HUES64 (cell line): Measurements from ENCODE around the gene DNAJB9.

Experiments used
- H3K27ac ChIP-seq: 2 replicates; pipeline ENCODE4 v1.7.0; 2013; ENCODE audit warnings: low read depth, low read length, inconsistent platforms
- H3K27me3 ChIP-seq: 2 replicates; pipeline ENCODE4 v1.6.1; 2013; ENCODE audit warnings: mild to moderate bottlenecking, low read length; ENCODE audit not compliant: insufficient read depth
- H3K36me3 ChIP-seq: 2 replicates; pipeline ENCODE4 v1.6.1; 2013; ENCODE audit warnings: mild to moderate bottlenecking, low read length; ENCODE audit not compliant: insufficient read depth
- H3K4me1 ChIP-seq: 2 replicates; pipeline ENCODE4 v1.6.1; 2013; ENCODE audit warnings: mild to moderate bottlenecking, low read length, moderate library complexity; ENCODE audit not compliant: insufficient read depth
- H3K4me3 ChIP-seq: 2 replicates; pipeline ENCODE4 v1.5.1; 2013; ENCODE audit warnings: mild to moderate bottlenecking, low read length, moderate library complexity
- H3K9ac ChIP-seq: 2 replicates; pipeline ENCODE4 v1.6.1; 2013; ENCODE audit warnings: mild to moderate bottlenecking, low read depth, low read length
- H3K9me3 ChIP-seq: 2 replicates; pipeline ENCODE4 v1.6.1; 2013; ENCODE audit warnings: low read depth, low read length; ENCODE audit not compliant: insufficient read depth
- WGBS: fragments of 150-250, 120-280 bp; methylation state at CpG from one replicate; pipeline ENCODE4 v1.1.7; 2013; ENCODE audit warnings: missing lambda C conversion rate; 5-methylcytosine and 5-hydroxymethylcytosine counted together

The DNAJB9 gene

GRCh38 chr7:108589199-108589598, 19.5 kb downstream of the DNAJB9 start:
- Histone ChIP-seq H3K9me3 (no peaks in the 10 kb centered on the region), H3K9ac (no peak overlapping the region), H3K27ac (no peak overlapping the region), H3K27me3 (no peaks in the 10 kb centered on the region), H3K4me1 (peaks cover 11% of the 10 kb centered on the region; the same call in 1 of the 2 replicates), H3K36me3 (no peaks in the 10 kb centered on the region), H3K4me3 (no peak overlapping the region)

DNA sequence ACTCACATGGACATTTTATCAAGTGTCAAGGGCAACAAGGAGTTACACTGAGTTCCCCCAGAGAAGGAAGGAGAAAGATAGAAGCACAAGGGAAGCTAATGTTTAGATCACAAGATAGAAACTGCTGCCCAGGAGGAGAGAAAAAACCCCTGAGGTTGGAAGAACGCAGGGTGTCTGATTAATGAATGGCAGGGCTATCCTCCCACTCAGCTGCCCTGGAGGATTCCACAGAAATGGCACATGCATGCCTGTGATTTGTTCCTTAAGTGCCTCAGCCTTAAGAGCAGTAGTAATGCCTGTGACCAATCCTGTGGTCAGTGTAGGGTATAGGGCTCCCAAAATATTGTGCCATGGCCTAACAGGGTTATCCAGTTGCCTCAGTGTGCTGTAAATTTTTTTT, 20.2 kb downstream of the DNAJB9 start:
- WGBS = 75% methylated on average over 1 of the region's 1 CpG
- no peaks in the 10 kb centered on the region for H3K9me3 ChIP-seq
- H3K27me3 ChIP-seq = no peaks in the 10 kb centered on the region
- no peak overlapping the region for H3K27ac ChIP-seq
- no peak overlapping the region for H3K9ac ChIP-seq
- no peaks in the 10 kb centered on the region for H3K36me3 ChIP-seq
- H3K4me3 ChIP-seq = no peak overlapping the region
- peaks cover 11% of the 10 kb centered on the region; the same call in 1 of the 2 replicates for H3K4me1 ChIP-seq

- Histone ChIP-seq H3K27ac (no peak overlapping the region), H3K9me3 (no peaks in the 10 kb centered on the region), H3K27me3 (no peaks in the 10 kb centered on the region), H3K4me3 (no peak overlapping the region), H3K4me1 (peaks cover 11% of the 10 kb centered on the region; the same call in 1 of the 2 replicates), H3K36me3 (no peaks in the 10 kb centered on the region), H3K9ac (no peak overlapping the region)
- WGBS = 90% methylated on average over 2 of the region's 2 CpGs
Measured at GRCh38 chr7:108590606-108591005, 20.9 kb downstream of the DNAJB9 start.

- Histone ChIP-seq H3K4me1 (peaks cover 11% of the 10 kb centered on the region; the same call in 1 of the 2 replicates), H3K9ac (no peak overlapping the region), H3K4me3 (no peak overlapping the region), H3K27me3 (no peaks in the 10 kb centered on the region), H3K36me3 (no peaks in the 10 kb centered on the region), H3K27ac (no peak overlapping the region), H3K9me3 (no peaks in the 10 kb centered on the region)
- 76% methylated on average over 3 of the region's 3 CpGs for WGBS
Measured at GRCh38 chr7:108592646-108593201, 23.1 kb downstream of the DNAJB9 start.

- no peak overlapping the region for H3K9ac ChIP-seq
- no peaks in the 10 kb centered on the region for H3K36me3 ChIP-seq
- peaks cover 17% of the 10 kb centered on the region for H3K4me1 ChIP-seq
- H3K4me3 ChIP-seq = no peak overlapping the region
- H3K27ac ChIP-seq = no peak overlapping the region
- no peaks in the 10 kb centered on the region for H3K9me3 ChIP-seq
- 96% methylated on average over 4 of the region's 4 CpGs for WGBS
- H3K27me3 ChIP-seq = no peaks in the 10 kb centered on the region
Measured at GRCh38 chr7:108596560-108596959, 26.9 kb downstream of the DNAJB9 start.

DNA sequence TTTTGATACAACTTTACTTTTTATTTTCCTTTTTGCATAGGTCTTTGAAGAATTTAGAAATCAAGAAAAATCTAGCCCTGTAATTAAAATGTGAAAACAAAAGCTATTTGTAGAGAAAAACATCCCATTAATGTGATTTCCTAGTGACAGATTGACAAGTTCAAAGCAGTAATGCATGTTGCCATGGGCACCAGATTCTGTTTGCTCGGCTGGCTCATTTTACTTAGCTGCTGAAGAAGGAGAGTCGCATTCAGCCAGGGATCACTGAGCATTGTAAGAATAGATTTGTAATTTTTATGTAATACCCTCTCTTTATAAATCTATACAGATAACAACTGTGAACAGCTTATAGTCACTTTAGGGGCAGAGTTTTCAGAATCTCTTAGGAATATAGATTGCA, 28.5 kb downstream of the DNAJB9 start:
- Histone ChIP-seq H3K9me3 (no peaks in the 10 kb centered on the region), H3K27ac (no peak overlapping the region), H3K9ac (no peak overlapping the region), H3K4me1 (peaks cover 10% of the 10 kb centered on the region), H3K27me3 (no peaks in the 10 kb centered on the region), H3K36me3 (no peaks in the 10 kb centered on the region), H3K4me3 (no peak overlapping the region)
- 84% methylated on average over 2 of the region's 2 CpGs for whole genome bisulfite sequencing

DNA sequence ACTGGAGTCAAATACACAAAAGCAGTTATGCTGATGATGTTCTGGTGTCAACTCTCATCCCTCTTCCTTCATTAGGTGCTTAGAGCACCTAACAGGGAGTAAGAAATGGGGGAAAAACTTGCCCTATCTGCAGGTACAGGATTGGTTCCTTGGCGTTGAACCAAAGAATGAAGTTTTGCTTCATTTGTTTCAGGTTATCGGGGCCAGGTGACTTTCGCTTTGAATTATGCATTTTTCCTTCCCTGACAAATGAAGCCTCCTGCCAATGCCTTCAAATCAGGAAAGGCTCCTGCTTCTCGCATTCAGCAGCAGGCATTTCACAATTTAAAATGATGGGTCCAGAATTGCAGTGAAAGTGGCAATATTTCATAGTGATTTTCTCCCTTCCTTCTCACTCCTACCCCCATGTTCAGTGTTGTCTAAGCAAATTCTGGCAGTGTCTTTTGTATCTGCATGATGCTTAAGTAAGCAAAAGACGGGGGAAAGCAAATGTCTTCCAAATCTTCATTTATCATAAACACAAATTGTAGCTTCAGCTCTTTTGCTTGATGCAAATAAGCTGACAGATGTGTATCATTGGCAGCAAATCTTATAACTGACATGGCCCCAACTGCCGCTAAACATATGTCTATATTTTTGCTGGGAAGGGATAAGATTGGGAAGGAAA, 29.4 kb downstream of the DNAJB9 start:
- WGBS = 97% methylated on average over 6 of the region's 6 CpGs

DNA sequence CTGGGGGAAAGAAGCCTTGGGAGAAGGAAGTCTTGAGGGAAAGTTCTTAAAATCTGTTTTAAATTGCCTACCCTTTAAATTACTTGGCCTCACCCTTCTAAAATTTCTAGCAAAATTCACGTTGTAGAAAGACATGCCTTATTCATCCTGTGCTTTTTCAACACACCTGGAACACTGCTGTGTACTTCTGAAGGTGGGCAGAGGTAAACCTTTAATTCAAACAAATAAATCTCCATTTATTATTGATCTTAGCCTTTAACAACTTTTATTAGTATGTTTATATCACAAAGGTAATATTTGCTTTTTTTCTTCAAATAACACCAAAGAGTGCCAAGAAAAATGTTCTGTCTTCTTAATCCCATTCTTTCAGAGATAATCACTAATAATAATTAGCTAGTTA, 30.7 kb downstream of the DNAJB9 start:
- Histone ChIP-seq H3K4me1 (peaks cover 12% of the 10 kb centered on the region), H3K9me3 (no peaks in the 10 kb centered on the region), H3K36me3 (no peaks in the 10 kb centered on the region), H3K27me3 (no peaks in the 10 kb centered on the region), H3K4me3 (no peak overlapping the region), H3K27ac (no peak overlapping the region), H3K9ac (no peak overlapping the region)
- 83% methylated on average over 1 of the region's 1 CpG for WGBS

More for the DNA sequence above, 29.4 kb downstream of the DNAJB9 start:
- H3K27ac ChIP-seq = no peak overlapping the region
- no peaks in the 10 kb centered on the region for H3K36me3 ChIP-seq
- no peak overlapping the region for H3K4me3 ChIP-seq
- peaks cover 12% of the 10 kb centered on the region for H3K4me1 ChIP-seq
- H3K9ac ChIP-seq = no peak overlapping the region
- H3K9me3 ChIP-seq = no peaks in the 10 kb centered on the region
- no peaks in the 10 kb centered on the region for H3K27me3 ChIP-seq

DNA sequence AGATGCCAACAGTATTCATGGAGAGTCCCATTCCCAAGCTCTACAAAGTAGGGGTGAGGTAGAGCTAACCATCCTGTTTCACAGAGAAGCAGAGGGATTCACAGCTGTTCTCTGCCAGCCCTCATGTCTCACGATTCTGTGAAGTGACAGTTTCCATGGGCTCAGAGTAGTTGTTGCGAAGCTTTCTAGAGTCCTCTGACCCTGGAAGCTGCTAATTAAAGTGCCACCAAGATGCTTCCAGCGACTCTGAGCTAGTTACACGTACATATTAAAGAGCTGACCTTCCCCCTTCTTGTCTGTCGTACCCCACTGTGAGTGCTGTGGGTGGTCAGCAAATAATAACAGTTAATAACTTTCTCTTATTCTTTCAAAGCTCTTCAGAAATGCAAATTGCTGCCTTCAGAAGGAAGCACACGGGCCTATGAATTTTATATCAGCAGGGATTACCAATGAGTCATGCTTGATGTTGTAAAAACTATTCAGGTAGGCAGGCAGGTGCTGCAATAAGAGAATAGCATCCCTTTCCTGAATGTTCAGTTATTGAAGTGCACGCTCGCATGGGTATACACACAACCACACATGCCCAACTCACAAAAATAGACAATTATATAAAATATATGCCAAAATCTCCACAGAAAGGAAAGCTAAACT, 34.1 kb downstream of the DNAJB9 start:
- WGBS = 65% methylated on average over 8 of the region's 8 CpGs
- Histone ChIP-seq H3K27me3 (no peaks in the 10 kb centered on the region), H3K36me3 (no peaks in the 10 kb centered on the region), H3K4me1 (peaks cover 9% of the 10 kb centered on the region), H3K27ac (no peak overlapping the region), H3K9me3 (no peaks in the 10 kb centered on the region), H3K9ac (no peak overlapping the region), H3K4me3 (no peak overlapping the region)

GRCh38 chr7:108604307-108605077, 34.8 kb downstream of the DNAJB9 start:
- no peak overlapping the region for H3K27ac ChIP-seq
- no peak overlapping the region for H3K9ac ChIP-seq
- H3K4me3 ChIP-seq = no peak overlapping the region
- H3K36me3 ChIP-seq = no peaks in the 10 kb centered on the region
- no peaks in the 10 kb centered on the region for H3K9me3 ChIP-seq
- WGBS = 89% methylated on average over 8 of the region's 11 CpGs
- peaks cover 6% of the 10 kb centered on the region; the same call in 1 of the 2 replicates for H3K4me1 ChIP-seq
- no peaks in the 10 kb centered on the region for H3K27me3 ChIP-seq
